AG04450 (cell line): ENCODE results near the gene TMEM131. TPM values are rescaled to one million over a fixed set of nuclear protein-coding genes. Genes with fewer than 3 reads are reported as not detected.

Experiments
- CTCF ChIA-PET: fragments of 300-600, 350-600 bp; formaldehyde crosslinking; extraction: SDS; loops from one replicate; lab custom pipeline; 2022; ENCODE audit warnings: antibody characterized with exemption, inconsistent platforms; lab: Charles Lee
- POLR2A ChIA-PET: fragments of 350-600 bp; formaldehyde crosslinking; extraction: SDS; loops from one replicate; lab custom pipeline; 2021; ENCODE audit warnings: antibody characterized with exemption, inconsistent platforms; lab: Yijun Ruan, JAX
- DNase-seq: peaks from one replicate; pipeline ENCODE4 v3.0.0-alpha.2; 2011; ENCODE audit warnings: low read depth, low spot score
- H3K27ac ChIP-seq: one replicate; pipeline ENCODE4 v1.5.1; 2012; ENCODE audit warnings: low read depth, low read length, control low read depth
- H3K27me3 ChIP-seq: one replicate; pipeline ENCODE4 v1.6.0; 2012; ENCODE audit warnings: low read length; ENCODE audit not compliant: control insufficient read depth, insufficient read depth
- H3K4me3 ChIP-seq: 2 replicates; pipeline ENCODE4 v1.5.1; 2011; ENCODE audit warnings: mild to moderate bottlenecking, low read depth, low read length, control low read depth
- H3K9me3 ChIP-seq: 2 replicates; pipeline ENCODE4 v1.5.1; 2012; ENCODE audit warnings: low read length; ENCODE audit not compliant: control insufficient read depth, insufficient read depth
- CTCF ChIP-seq: IDR thresholded peaks from 2 replicates; pipeline ENCODE4 v1.5.1; 2011; ENCODE audit warnings: low read depth, low read length, control low read depth, inconsistent platforms
- polyA plus RNA-seq: library from polyadenylated mRNA; depleted of rRNA; stranded (reverse); fragments of >200 nt; gene quantifications from 2 replicates; pipeline ENCODE4 v1.2.3, GENCODE V29; 2011

The TMEM131 gene
- polyA plus RNA-seq, 1 experiment = 24.4 TPM

GRCh38 chr2:97718942-97719341 is 276.8 kb downstream of the TMEM131 start:
- TF ChIP-seq CTCF = no peak
- H3K27me3 ChIP-seq = peaks cover 19% of the 10 kb centered on the region
- POLR2A ChIA-PET = interaction anchor here (0.9 kb wide), 1 partner anchor 21 kb away, joined by 4 read pairs; no protein-coding TSS in a partner anchor
- DNase-seq = no peak
- peaks cover 9% of the 10 kb centered on the region; the same call in 1 of the 2 replicates for H3K9me3 ChIP-seq
- no peak overlapping the region for H3K27ac ChIP-seq
- no peak overlapping the region for H3K4me3 ChIP-seq
- CTCF ChIA-PET = no interaction called here

- TF ChIP-seq CTCF = no peak
- peaks cover 13% of the 10 kb centered on the region for H3K27me3 ChIP-seq
- H3K9me3 ChIP-seq = peaks cover 2% of the 10 kb centered on the region; the same call in 1 of the 2 replicates
- ChIA-PET CTCF (no interaction called here), POLR2A (interaction anchor here (0.9 kb wide), 1 partner anchor 20 kb away, joined by 4 read pairs; no protein-coding TSS in a partner anchor)
- H3K4me3 ChIP-seq = no peak overlapping the region
- DNase-seq = no peak
- H3K27ac ChIP-seq = no peak overlapping the region
Observed at GRCh38 chr2:97718051-97718882, 277.5 kb downstream of the TMEM131 start.

- ChIA-PET POLR2A (no interaction called here), CTCF (no interaction called here)
- Histone ChIP-seq H3K9me3 (no peaks in the 10 kb centered on the region; the same call in 1 of the 2 replicates), H3K4me3 (no peak overlapping the region), H3K27ac (no peak overlapping the region), H3K27me3 (peaks cover 11% of the 10 kb centered on the region)
- DNase-seq = no peak
- TF ChIP-seq CTCF = no peak
Observed at GRCh38 chr2:97717613-97717995, 278.1 kb downstream of the TMEM131 start.

- H3K9me3 ChIP-seq = no peaks in the 10 kb centered on the region; the same call in 1 of the 2 replicates
- H3K27me3 ChIP-seq = peaks cover 11% of the 10 kb centered on the region
- ChIA-PET CTCF (no interaction called here), POLR2A (no interaction called here)
- no peak for TF ChIP-seq CTCF
- H3K27ac ChIP-seq = no peak overlapping the region
- no peak for DNase-seq
- no peak overlapping the region for H3K4me3 ChIP-seq
Observed at GRCh38 chr2:97716695-97717612, 278.8 kb downstream of the TMEM131 start.
